ENCODE data around the gene MITD1. TPM values are rescaled to one million over a fixed set of nuclear protein-coding genes. Genes with fewer than 3 reads are reported as not detected.
A peak's percentile ranks its signal among the peaks of the same experiment; 100 is the strongest.

The MITD1 gene
- total RNA-seq, 1 donor from 2014 or later = 46.0 TPM

GRCh38 chr2:99159594-99159993, 21.3 kb downstream of the MITD1 start:
- Histone ChIP-seq H3K36me3 (ENCODE audit: control insufficient read depth, insufficient read depth, low read length) (no peaks in the 10 kb centered on the region), H3K4me3 (ENCODE audit: low read depth, low read length) (no peak overlapping the region), H3K27me3 (ENCODE audit: control insufficient read depth, insufficient read depth, low read length) (no peaks in the 10 kb centered on the region)
- DNase-seq (ENCODE audit: low read depth) = no peak
- TF ChIP-seq CTCF (IDR thresholded peaks at IDR 0.05; ENCODE audit: insufficient read depth, low read length, poor library complexity, severe bottlenecking) = no peak

- Histone ChIP-seq H3K36me3 (ENCODE audit: control insufficient read depth, insufficient read depth, low read length) (no peaks in the 10 kb centered on the region), H3K4me3 (ENCODE audit: low read depth, low read length) (no peak overlapping the region), H3K27me3 (ENCODE audit: control insufficient read depth, insufficient read depth, low read length) (no peaks in the 10 kb centered on the region)
- TF ChIP-seq CTCF (IDR thresholded peaks at IDR 0.05; ENCODE audit: insufficient read depth, low read length, poor library complexity, severe bottlenecking) = no peak
- no peak for DNase-seq (ENCODE audit: low read depth)
These were observed 22.3 kb downstream of the MITD1 start for GRCh38 chr2:99158599-99158998.

- Histone ChIP-seq H3K27me3 (ENCODE audit: control insufficient read depth, insufficient read depth, low read length) (no peaks in the 10 kb centered on the region), H3K36me3 (ENCODE audit: control insufficient read depth, insufficient read depth, low read length) (no peaks in the 10 kb centered on the region), H3K4me3 (ENCODE audit: low read depth, low read length) (no peak overlapping the region)
- TF ChIP-seq CTCF (IDR thresholded peaks at IDR 0.05; ENCODE audit: insufficient read depth, low read length, poor library complexity, severe bottlenecking) = no peak
- no peak for DNase-seq (ENCODE audit: low read depth)
These were observed 24.0 kb downstream of the MITD1 start for GRCh38 chr2:99156891-99157290.

- H3K36me3 ChIP-seq (ENCODE audit: control insufficient read depth, insufficient read depth, low read length) = no peaks in the 10 kb centered on the region
- DNase-seq (ENCODE audit: low read depth) = peak; percentile 63
- H3K4me3 ChIP-seq (ENCODE audit: low read depth, low read length) = peak within 1 kb of the TSS; percentile 76
- no peaks in the 10 kb centered on the region for H3K27me3 ChIP-seq (ENCODE audit: control insufficient read depth, insufficient read depth, low read length)
- no peak for TF ChIP-seq CTCF (IDR thresholded peaks at IDR 0.05; ENCODE audit: insufficient read depth, low read length, poor library complexity, severe bottlenecking)
These were observed 26.0 kb downstream of the MITD1 start, which contains the start of the genes LIPT1 and TSGA10 for GRCh38 chr2:99154643-99155536. Gene LIPT1 (plus strand): TSS chr2:99154967. CDS start chr2:99161958, 6,991 bp downstream. Gene TSGA10 (minus strand): TSS chr2:99154942. CDS start chr2:99109439, 45,503 bp downstream.

- H3K27me3 ChIP-seq (ENCODE audit: control insufficient read depth, insufficient read depth, low read length) = no peaks in the 10 kb centered on the region
- TF ChIP-seq CTCF (IDR thresholded peaks at IDR 0.05; ENCODE audit: insufficient read depth, low read length, poor library complexity, severe bottlenecking) = no peak
- peak overlapping the region; percentile 76 for H3K4me3 ChIP-seq (ENCODE audit: low read depth, low read length)
- DNase-seq (ENCODE audit: low read depth) = no peak
- no peaks in the 10 kb centered on the region for H3K36me3 ChIP-seq (ENCODE audit: control insufficient read depth, insufficient read depth, low read length)
These were observed 26.8 kb downstream of the MITD1 start for GRCh38 chr2:99153921-99154604.

All from kidney epithelial cell (primary cell).